HFFc6 (cell line): ENCODE results near the gene DCAF8. TPM values are rescaled to one million over a fixed set of nuclear protein-coding genes. Genes with fewer than 3 reads are reported as not detected.
A peak's percentile ranks its signal among the peaks of the same experiment; 100 is the strongest.

Source experiments
- DNase-seq: peaks from one replicate; pipeline ENCODE4 v3.0.0-alpha.2; 2018
- H3K27ac Mint-ChIP-seq: 2 replicates; pipeline ENCODE4 v1.8.0; 2020; ENCODE audit warnings: mild to moderate bottlenecking, mixed read lengths
- H3K27me3 Mint-ChIP-seq: 2 replicates; pipeline ENCODE4 v1.8.0; 2021; ENCODE audit warnings: mild to moderate bottlenecking, moderate library complexity, mixed read lengths; ENCODE audit not compliant: insufficient read depth
- H3K36me3 Mint-ChIP-seq: 2 replicates; pipeline ENCODE4 v1.8.0; 2021; ENCODE audit warnings: low read depth, mixed read lengths
- H3K4me1 Mint-ChIP-seq: 2 replicates; pipeline ENCODE4 v1.8.0; 2020; ENCODE audit warnings: low read depth, mixed read lengths
- H3K4me3 Mint-ChIP-seq: 2 replicates; pipeline ENCODE4 v1.8.0; 2020; ENCODE audit warnings: mild to moderate bottlenecking, moderate library complexity, mixed read lengths
- H3K9me3 Mint-ChIP-seq: 2 replicates; pipeline ENCODE4 v1.8.0; 2020; ENCODE audit warnings: mild to moderate bottlenecking, mixed read lengths
- long read RNA-seq: library from polyadenylated mRNA; unstranded; transcript quantifications from one replicate; pipeline ENCODE4 v2.0.0, GENCODE V29; 2019
- total RNA-seq, 6 experiments: library from RNA; stranded (reverse); fragmentation: NEBNext Ultra II Directional; extraction: Animal tissue kit (Norgen Biotek cat#: 25700); gene quantifications; 2 replicates in 1 of 6; 3 replicates in 5 of 6; pipeline ENCODE4 v1.2.3, GENCODE V29; 2021
- TF ChIP-seq, protein P1 (sequence below): fragments of 200-600 bp; sonication (generic); IDR thresholded peaks from 2 replicates; pipeline ENCODE4 v1.5.0; 2021; ENCODE audit warnings: antibody characterized with exemption, mild to moderate bottlenecking

The DCAF8 gene
- total RNA-seq: 10 to 100 TPM; 65.9 to 73.0 (median 70.1) TPM
- long read RNA-seq, full-length matches to known transcripts: 16 of 56 reads
- long read RNA-seq, partial matches to known transcripts: 15 of 56 reads
- long read RNA-seq, other reads (novel, unspliced or antisense): 25 of 56 reads

GRCh38 chr1:160261893-160262794 is at the start of gene DCAF8:
Gene DCAF8 (minus strand): TSS chr1:160262549. CDS start chr1:160244008, 18,541 bp downstream.
- Mint-ChIP-seq H3K36me3 (peaks cover 7% of the 10 kb centered on the region; the same call in 1 of the 2 replicates), H3K4me3 (peak within 1 kb of the TSS; percentile 99)

GRCh38 chr1:160309571-160309970 is 47.2 kb upstream of the DCAF8 start:
- H3K4me3 Mint-ChIP-seq: no peak overlapping the region

More at GRCh38 chr1:160261893-160262794, at the start of gene DCAF8:
- TF ChIP-seq, protein P1, sequence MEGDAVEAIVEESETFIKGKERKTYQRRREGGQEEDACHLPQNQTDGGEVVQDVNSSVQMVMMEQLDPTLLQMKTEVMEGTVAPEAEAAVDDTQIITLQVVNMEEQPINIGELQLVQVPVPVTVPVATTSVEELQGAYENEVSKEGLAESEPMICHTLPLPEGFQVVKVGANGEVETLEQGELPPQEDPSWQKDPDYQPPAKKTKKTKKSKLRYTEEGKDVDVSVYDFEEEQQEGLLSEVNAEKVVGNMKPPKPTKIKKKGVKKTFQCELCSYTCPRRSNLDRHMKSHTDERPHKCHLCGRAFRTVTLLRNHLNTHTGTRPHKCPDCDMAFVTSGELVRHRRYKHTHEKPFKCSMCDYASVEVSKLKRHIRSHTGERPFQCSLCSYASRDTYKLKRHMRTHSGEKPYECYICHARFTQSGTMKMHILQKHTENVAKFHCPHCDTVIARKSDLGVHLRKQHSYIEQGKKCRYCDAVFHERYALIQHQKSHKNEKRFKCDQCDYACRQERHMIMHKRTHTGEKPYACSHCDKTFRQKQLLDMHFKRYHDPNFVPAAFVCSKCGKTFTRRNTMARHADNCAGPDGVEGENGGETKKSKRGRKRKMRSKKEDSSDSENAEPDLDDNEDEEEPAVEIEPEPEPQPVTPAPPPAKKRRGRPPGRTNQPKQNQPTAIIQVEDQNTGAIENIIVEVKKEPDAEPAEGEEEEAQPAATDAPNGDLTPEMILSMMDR: no peak
- peaks cover 8% of the 10 kb centered on the region for H3K27me3 Mint-ChIP-seq
- peak within 1 kb of the TSS; percentile 99 for H3K27ac Mint-ChIP-seq
- no peaks in the 10 kb centered on the region for H3K9me3 Mint-ChIP-seq
- peak; percentile 96 for DNase-seq
- peaks cover 43% of the 10 kb centered on the region for H3K4me1 Mint-ChIP-seq

DNA sequence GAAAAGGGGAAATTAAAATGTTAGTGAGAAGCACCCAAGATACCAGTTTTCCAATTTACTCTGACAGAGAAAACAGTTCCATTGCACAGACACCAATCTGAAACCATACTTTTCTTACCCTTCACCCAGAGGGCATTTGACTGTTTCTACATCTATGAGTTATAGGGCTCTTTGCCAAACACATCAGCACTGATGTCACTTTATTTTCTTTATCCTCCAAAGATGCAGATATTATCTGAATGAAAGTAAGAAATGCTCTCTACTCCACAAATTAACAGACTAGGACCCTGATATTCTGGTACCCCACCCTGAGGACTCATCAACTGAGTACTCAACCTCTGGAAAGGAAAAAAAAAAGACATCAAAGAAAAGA is 46.8 kb upstream of the DCAF8 start:
- peaks cover 28% of the 10 kb centered on the region for H3K4me1 Mint-ChIP-seq
- no peak overlapping the region for H3K4me3 Mint-ChIP-seq
- peaks cover 6% of the 10 kb centered on the region; the same call in 1 of the 2 replicates for H3K27me3 Mint-ChIP-seq
- peaks cover 57% of the 10 kb centered on the region for H3K36me3 Mint-ChIP-seq
- peak overlapping the region; percentile 75 for H3K27ac Mint-ChIP-seq
- H3K9me3 Mint-ChIP-seq: no peaks in the 10 kb centered on the region
- TF ChIP-seq, protein P1: no peak
- DNase-seq: peak; percentile 68

More at GRCh38 chr1:160309571-160309970, 47.2 kb upstream of the DCAF8 start:
- H3K36me3 Mint-ChIP-seq: peaks cover 61% of the 10 kb centered on the region
- DNase-seq: no peak
- TF ChIP-seq, protein P1: no peak
- peak overlapping the region; percentile 75 for H3K27ac Mint-ChIP-seq
- H3K4me1 Mint-ChIP-seq: peaks cover 28% of the 10 kb centered on the region
- H3K9me3 Mint-ChIP-seq: no peaks in the 10 kb centered on the region
- H3K27me3 Mint-ChIP-seq: peaks cover 6% of the 10 kb centered on the region; the same call in 1 of the 2 replicates

DNA sequence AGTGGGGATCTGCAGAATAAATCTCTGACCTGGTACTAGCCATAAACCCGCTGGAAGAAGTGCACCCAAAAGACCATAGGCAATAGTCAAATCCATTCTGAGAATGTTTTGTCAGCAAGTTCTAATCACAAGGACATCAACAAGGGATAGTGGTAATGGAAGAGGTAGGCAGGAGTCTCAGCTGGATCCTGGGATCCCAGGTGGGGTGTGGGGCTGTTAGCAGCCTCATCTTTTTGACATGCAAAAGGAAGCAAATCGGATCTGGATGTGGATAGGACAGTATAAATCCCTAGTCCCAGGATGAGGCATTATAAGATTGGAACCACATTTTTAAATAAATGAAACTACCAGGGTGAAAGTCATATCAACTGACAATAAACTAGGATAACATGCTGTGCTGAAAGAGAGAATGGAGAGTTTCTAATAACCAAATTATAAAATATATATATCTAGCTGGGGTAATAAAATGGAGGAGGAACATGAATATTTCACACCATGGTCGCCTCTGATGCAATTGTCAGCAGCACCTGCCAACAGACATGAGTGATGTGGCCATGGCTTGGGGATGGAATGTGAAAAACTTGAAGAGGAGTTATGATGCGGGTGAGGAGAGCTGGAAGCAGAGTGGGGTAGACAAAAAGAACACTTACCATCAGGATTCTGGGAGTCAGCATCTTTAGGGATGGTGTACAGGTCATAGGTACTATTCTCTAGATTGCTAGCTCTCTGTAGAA is 46.3 kb upstream of the DCAF8 start:
- peaks cover 6% of the 10 kb centered on the region; the same call in 1 of the 2 replicates for H3K27me3 Mint-ChIP-seq
- no peak for DNase-seq
- peaks cover 28% of the 10 kb centered on the region for H3K4me1 Mint-ChIP-seq
- no peak overlapping the region for H3K4me3 Mint-ChIP-seq
- TF ChIP-seq, protein P1: no peak
- H3K36me3 Mint-ChIP-seq: peaks cover 54% of the 10 kb centered on the region
- H3K9me3 Mint-ChIP-seq: no peaks in the 10 kb centered on the region
- H3K27ac Mint-ChIP-seq: peak overlapping the region; percentile 69

DNA sequence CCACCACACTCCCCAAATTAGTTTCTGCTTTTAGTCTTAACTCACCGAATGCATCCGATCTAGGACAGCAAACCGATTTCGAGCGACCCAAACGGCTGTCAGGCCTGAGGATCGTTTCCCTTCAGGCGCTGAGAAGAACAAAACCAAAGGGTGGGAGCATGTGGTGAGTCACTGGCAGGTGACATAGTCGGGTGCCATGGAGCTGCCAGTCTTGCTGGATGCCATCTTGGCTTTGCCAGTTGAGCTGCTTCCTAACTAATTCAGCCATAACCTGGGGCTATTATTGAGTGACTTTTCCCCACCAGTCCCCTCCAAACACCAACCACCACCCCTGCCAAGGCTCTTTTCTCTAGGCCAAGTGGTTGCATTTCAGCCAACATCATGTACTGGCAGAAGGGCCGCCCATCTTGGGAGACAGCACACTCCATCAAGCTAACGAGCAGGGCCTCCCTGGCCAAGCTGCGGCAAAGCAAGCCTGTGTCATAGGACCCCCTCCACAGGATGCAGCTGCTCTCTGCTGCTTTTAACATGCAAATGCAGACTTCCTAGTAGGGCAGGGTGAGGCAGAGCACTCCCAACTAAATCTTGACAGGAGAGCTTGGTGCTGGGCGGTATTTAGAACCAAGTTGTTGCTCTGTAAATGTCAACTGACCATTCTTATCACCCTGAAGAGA is 44.9 kb upstream of the DCAF8 start:
- Mint-ChIP-seq H3K4me1 (peaks cover 28% of the 10 kb centered on the region), H3K9me3 (no peaks in the 10 kb centered on the region), H3K4me3 (no peak overlapping the region), H3K36me3 (peaks cover 52% of the 10 kb centered on the region), H3K27ac (no peak overlapping the region), H3K27me3 (no peaks in the 10 kb centered on the region)
- TF ChIP-seq, protein P1: no peak
- no peak for DNase-seq
